OCI-LY7 (cell line): ENCODE measurements around the gene ALPK3. TPM values are rescaled to one million over a fixed set of nuclear protein-coding genes. Genes with fewer than 3 reads are reported as not detected.

ENCODE experiments used
- BruUV-seq: library from RNA; stranded (reverse); fragments of 400-500 nt; replicated peaks from 2 replicates; lab custom pipeline; 2021; lab: Mats Ljungman, UMichigan
- CTCF ChIA-PET: fragments of 300-600 bp; sonication (Branson Sonifier 250); formaldehyde crosslinking; loops from one replicate; lab custom pipeline; 2022; ENCODE audit warnings: antibody characterized with exemption; ENCODE audit not compliant: unreplicated experiment; lab: Charles Lee
- POLR2A ChIA-PET: fragments of 300-600 bp; sonication (Branson Sonifier 250); formaldehyde crosslinking; loops from one replicate; lab custom pipeline; 2022; ENCODE audit warnings: antibody characterized with exemption; lab: Charles Lee
- DNase-seq: peaks from one replicate; pipeline ENCODE4 v3.0.0-alpha.2; 2015; ENCODE audit warnings: low spot score
- H2AFZ ChIP-seq: fragments of 200-600 bp; sonication (generic), shearing (Covaris generic); 2 replicates; pipeline ENCODE4 v1.6.1; 2014; ENCODE audit warnings: mild to moderate bottlenecking, antibody characterized with exemption, low read length, moderate library complexity
- H3K27ac ChIP-seq: fragments of 200-600 bp; sonication (generic); 2 replicates; pipeline ENCODE4 v1.5.1; 2014; ENCODE audit warnings: mixed run types, low read depth, mild to moderate bottlenecking, moderate library complexity, low read length, inconsistent platforms; ENCODE audit not compliant: poor library complexity, severe bottlenecking
- H3K36me3 ChIP-seq: fragments of 200-600 bp; sonication (generic); 2 replicates; pipeline ENCODE4 v1.6.1; 2014; ENCODE audit warnings: mild to moderate bottlenecking, antibody characterized with exemption, low read length, moderate library complexity, mixed read lengths; ENCODE audit not compliant: insufficient read depth
- H3K4me1 ChIP-seq: fragments of 200-600 bp; sonication (generic); 2 replicates; pipeline ENCODE4 v1.5.1; 2014; ENCODE audit warnings: mild to moderate bottlenecking, low read length; ENCODE audit not compliant: insufficient read depth, poor library complexity, severe bottlenecking
- H3K4me2 ChIP-seq: fragments of 200-600 bp; sonication (generic); 2 replicates; pipeline ENCODE4 v1.6.1; 2014; ENCODE audit warnings: mild to moderate bottlenecking, low read length
- H3K4me3 ChIP-seq: fragments of 200-600 bp; sonication (generic); 2 replicates; pipeline ENCODE4 v1.5.1; 2014; ENCODE audit warnings: mild to moderate bottlenecking, low read depth, low read length; ENCODE audit not compliant: poor library complexity, severe bottlenecking
- H3K79me2 ChIP-seq: fragments of 200-600 bp; sonication (generic); 2 replicates; pipeline ENCODE4 v1.6.1; 2016; ENCODE audit warnings: low read depth, mild to moderate bottlenecking, low read length, moderate library complexity, mixed read lengths; ENCODE audit not compliant: insufficient read depth
- H3K9me2 ChIP-seq: fragments of 200-600 bp; sonication (generic); 2 replicates; pipeline ENCODE4 v1.6.1; 2016; ENCODE audit warnings: mild to moderate bottlenecking, low read length, mixed read lengths; ENCODE audit not compliant: insufficient read depth
- H3K9me3 ChIP-seq: fragments of 200-600 bp; sonication (generic); 2 replicates; pipeline ENCODE4 v1.6.1; 2014; ENCODE audit warnings: mild to moderate bottlenecking, mixed run types, low read length, mixed read lengths
- H4K20me1 ChIP-seq: fragments of 200-600 bp; sonication (generic); 2 replicates; pipeline ENCODE4 v1.6.1; 2014; ENCODE audit warnings: mild to moderate bottlenecking, antibody characterized with exemption, low read length, moderate library complexity, mixed read lengths; ENCODE audit not compliant: insufficient read depth
- CTCF ChIP-seq: fragments of 200-600 bp; sonication (generic); conservative IDR thresholded peaks from 2 replicates; pipeline ENCODE4 v1.5.1; 2014; ENCODE audit warnings: mild to moderate bottlenecking, antibody characterized with exemption, low read length, moderate library complexity, mixed read lengths
- EZH2phosphoT487 ChIP-seq: fragments of 200-600 bp; sonication (generic); IDR thresholded peaks from 2 replicates; pipeline ENCODE4 v1.6.1; 2018; ENCODE audit warnings: low read depth, borderline replicate concordance, mild to moderate bottlenecking, mixed run types, antibody characterized with exemption, low read length, moderate library complexity, mixed read lengths
- intact Hi-C: fragments of 100-400 bp; cut with micrococcal nuclease; formaldehyde crosslinking; loops from one replicate; pipeline ENCODE4 v1.10.0; 2022; ENCODE audit not compliant: unreplicated experiment
- total RNA-seq, 2 experiments: library from RNA; depleted of rRNA in 1 of 2; stranded (reverse); fragments of >200 nt in 1 of 2; shearing (Covaris generic) in 1 of 2; gene quantifications; 2 replicates each; pipeline ENCODE4 v1.2.3, GENCODE V29; 2014 to 2022

ALPK3 gene
- total RNA-seq, 2 experiments from 2014 or later, result 0.16 to 0.23 TPM

GRCh38 chr15:84794162-84794547, 23.0 kb upstream of the ALPK3 start:
- H3K9me2 ChIP-seq, result no peaks in the 10 kb centered on the region
- intact Hi-C loops, result no loop called here
- no peak overlapping the region for H3K27ac ChIP-seq
- H3K79me2 ChIP-seq, result peaks cover 6% of the 10 kb centered on the region; the same call in 1 of the 2 replicates
- ChIA-PET POLR2A (interaction anchor here (0.6 kb wide), 1 partner anchor 20 kb away, joined by 3 read pairs; no protein-coding TSS in a partner anchor), CTCF (interaction anchor here (0.7 kb wide), 1 partner anchor 11 kb away, joined by 3 read pairs; no protein-coding TSS in a partner anchor)
- no peak for TF ChIP-seq CTCF
- no peak for TF ChIP-seq EZH2phosphoT487
- DNase-seq, result no peak
- no peaks in the 10 kb centered on the region; the same call in 1 of the 2 replicates for H4K20me1 ChIP-seq
- H3K9me3 ChIP-seq, result no peaks in the 10 kb centered on the region
- peaks cover 83% of the 10 kb centered on the region for H3K36me3 ChIP-seq
- H3K4me3 ChIP-seq, result no peak overlapping the region
- H3K4me2 ChIP-seq, result no peak overlapping the region
- no peak overlapping the region for H2AFZ ChIP-seq
- no TSS peak for BruUV-seq
- no peaks in the 10 kb centered on the region for H3K4me1 ChIP-seq

DNA sequence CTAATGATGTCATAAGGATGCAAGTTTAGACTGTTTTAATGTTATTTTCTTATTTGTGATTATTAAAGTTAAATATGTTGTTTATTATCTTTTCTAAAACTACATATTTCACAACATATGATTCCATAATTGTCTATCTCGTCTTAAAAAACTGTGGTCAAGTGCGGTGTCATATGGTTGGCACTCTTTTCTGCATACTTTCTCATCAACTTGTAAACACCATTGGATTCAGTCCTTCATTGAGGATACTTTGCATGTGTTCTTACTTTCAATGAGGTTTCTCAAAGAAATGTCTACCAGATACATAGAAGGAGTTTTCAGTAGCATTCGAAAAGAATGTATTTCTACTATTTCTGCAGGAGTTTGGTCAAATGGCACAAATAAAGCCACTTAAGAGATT, 22.0 kb upstream of the ALPK3 start:
- ChIA-PET CTCF (no interaction called here), POLR2A (no interaction called here)
- Histone ChIP-seq H3K4me1 (no peaks in the 10 kb centered on the region), H3K4me3 (no peak overlapping the region), H3K27ac (no peak overlapping the region), H2AFZ (no peak overlapping the region), H4K20me1 (no peaks in the 10 kb centered on the region), H3K79me2 (no peaks in the 10 kb centered on the region), H3K4me2 (no peak overlapping the region), H3K36me3 (peaks cover 85% of the 10 kb centered on the region), H3K9me3 (no peaks in the 10 kb centered on the region), H3K9me2 (no peaks in the 10 kb centered on the region)
- no TSS peak for BruUV-seq
- intact Hi-C loops, result no loop called here
- no peak for TF ChIP-seq EZH2phosphoT487
- no peak for TF ChIP-seq CTCF
- no peak for DNase-seq

DNA sequence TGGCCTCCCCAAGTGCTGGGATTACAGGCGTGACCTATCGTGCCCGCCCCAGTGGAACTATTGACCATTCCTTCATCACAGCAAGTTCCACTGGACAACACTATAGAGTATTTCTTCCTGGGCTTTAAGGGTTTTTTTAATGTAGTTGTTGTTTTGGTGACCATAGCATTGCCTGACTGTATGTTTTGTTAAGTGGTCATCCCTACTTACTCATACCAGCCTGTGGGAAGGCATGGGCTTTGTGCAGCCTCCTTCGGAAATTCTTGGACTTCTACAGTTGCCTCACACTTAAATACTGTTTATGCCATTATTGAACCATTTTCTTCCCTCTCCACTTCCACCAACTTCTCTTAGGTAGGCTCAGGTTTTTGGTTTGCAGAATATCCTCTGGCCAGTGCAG, 19.9 kb upstream of the ALPK3 start:
- intact Hi-C loops, result no loop called here
- TF ChIP-seq EZH2phosphoT487, result no peak
- TF ChIP-seq CTCF, result no peak
- H3K4me2 ChIP-seq, result no peak overlapping the region
- ChIA-PET CTCF (no interaction called here), POLR2A (no interaction called here)
- no peaks in the 10 kb centered on the region for H3K9me2 ChIP-seq
- H3K27ac ChIP-seq, result no peak overlapping the region
- no peaks in the 10 kb centered on the region for H3K79me2 ChIP-seq
- DNase-seq, result no peak
- no peaks in the 10 kb centered on the region for H4K20me1 ChIP-seq
- H3K9me3 ChIP-seq, result no peaks in the 10 kb centered on the region
- H3K4me1 ChIP-seq, result no peaks in the 10 kb centered on the region
- no TSS peak for BruUV-seq
- no peak overlapping the region for H3K4me3 ChIP-seq
- H2AFZ ChIP-seq, result no peak overlapping the region
- H3K36me3 ChIP-seq, result peaks cover 81% of the 10 kb centered on the region
